ENCODE data around the gene PLXNA4. TPM values are rescaled to one million over a fixed set of nuclear protein-coding genes. Genes with fewer than 3 reads are reported as not detected.

The PLXNA4 gene
- total and polyA plus RNA-seq, 2 experiments from 2014 or later = 0.08 to 0.80 TPM

DNA sequence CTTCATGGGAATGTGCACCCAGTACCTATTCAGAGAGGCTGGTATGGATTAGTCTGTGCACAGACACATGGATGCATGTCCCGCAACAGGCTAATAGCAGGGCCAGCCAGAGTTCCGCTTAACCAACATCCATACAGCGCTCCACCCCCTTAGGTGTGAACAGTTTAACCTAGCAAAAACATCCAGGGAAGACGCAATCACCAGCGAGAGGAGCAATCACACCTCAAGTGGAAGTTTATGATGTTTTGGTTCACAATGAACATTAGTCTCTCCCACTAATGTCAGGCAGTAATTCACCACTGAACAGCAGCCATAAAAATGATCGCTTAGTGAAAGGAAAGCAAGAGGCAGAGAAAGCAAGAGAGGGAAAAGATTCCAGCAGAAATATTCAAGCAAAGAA, 91.1 kb downstream of the PLXNA4 start:
- Histone ChIP-seq H3K4me2 (no peak overlapping the region), H3F3A (replicated peaks; ENCODE audit: low read depth) (no peaks in the 10 kb centered on the region), H3K4me3 (no peak overlapping the region), H3K79me2 (replicated peaks; ENCODE audit: insufficient read depth) (no peaks in the 10 kb centered on the region), H4K20me1 (replicated peaks; ENCODE audit: insufficient read depth) (no peaks in the 10 kb centered on the region), H3K9me2 (ENCODE audit: insufficient read depth) (no peaks in the 10 kb centered on the region), H3K27ac (ENCODE audit: low read depth) (no peak overlapping the region), H3K27me3 (ENCODE audit: insufficient read depth) (no peaks in the 10 kb centered on the region), H2AFZ (no peak overlapping the region), H3K4me1 (ENCODE audit: insufficient read depth) (no peaks in the 10 kb centered on the region), H3K36me3 (ENCODE audit: insufficient read depth) (no peaks in the 10 kb centered on the region)
- Mint-ChIP-seq H3K27me3 (ENCODE audit: insufficient read depth, low read depth, poor library complexity) (peaks cover 6% of the 10 kb centered on the region), H3K9me3 (no peaks in the 10 kb centered on the region), H3K4me3 (no peak overlapping the region), H3K36me3 (ENCODE audit: low read depth) (no peaks in the 10 kb centered on the region), H3K4me1 (peaks cover 14% of the 10 kb centered on the region; the same call in 2 of the 3 replicates), H3K27ac (no peak overlapping the region)
- DNase-seq (ENCODE audit: low spot score) = no peak
- no peak for TF ChIP-seq EZH2phosphoT487 (IDR thresholded peaks at IDR 0.05; ENCODE audit: unreplicated experiment)
- no peak for ATAC-seq

DNA sequence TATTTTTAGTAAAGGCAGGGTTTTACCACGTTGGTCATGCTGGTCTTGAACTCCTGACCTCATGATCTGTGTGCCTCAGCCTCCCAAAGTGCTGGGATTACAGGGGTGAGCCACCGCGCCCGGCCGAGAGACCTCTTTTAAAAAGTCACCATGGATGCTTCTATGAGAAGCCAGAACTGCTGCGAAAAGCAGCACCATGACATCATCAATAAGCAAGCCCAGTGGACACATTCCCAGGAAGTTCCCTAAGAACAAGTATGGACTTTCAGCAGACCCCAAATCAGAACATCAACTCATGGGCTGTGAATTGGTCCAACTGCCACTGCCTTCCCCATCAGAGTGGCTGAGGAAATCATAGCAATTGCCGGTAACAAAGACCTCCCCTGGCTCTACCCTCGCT, 93.4 kb downstream of the PLXNA4 start:
- Mint-ChIP-seq H3K4me1 (peaks cover 14% of the 10 kb centered on the region; the same call in 2 of the 3 replicates), H3K27me3 (ENCODE audit: insufficient read depth, low read depth, poor library complexity) (peaks cover 4% of the 10 kb centered on the region), H3K36me3 (ENCODE audit: low read depth) (no peaks in the 10 kb centered on the region), H3K4me3 (no peak overlapping the region), H3K9me3 (no peaks in the 10 kb centered on the region), H3K27ac (no peak overlapping the region)
- H3K27ac ChIP-seq (ENCODE audit: low read depth) = no peak overlapping the region
- H3K36me3 ChIP-seq (ENCODE audit: insufficient read depth) = no peaks in the 10 kb centered on the region
- no peaks in the 10 kb centered on the region for H3K9me2 ChIP-seq (ENCODE audit: insufficient read depth)
- TF ChIP-seq STAT1 (IDR thresholded peaks at IDR 0.05; ENCODE audit: unreplicated experiment) = no peak
- TF ChIP-seq, protein P1, sequence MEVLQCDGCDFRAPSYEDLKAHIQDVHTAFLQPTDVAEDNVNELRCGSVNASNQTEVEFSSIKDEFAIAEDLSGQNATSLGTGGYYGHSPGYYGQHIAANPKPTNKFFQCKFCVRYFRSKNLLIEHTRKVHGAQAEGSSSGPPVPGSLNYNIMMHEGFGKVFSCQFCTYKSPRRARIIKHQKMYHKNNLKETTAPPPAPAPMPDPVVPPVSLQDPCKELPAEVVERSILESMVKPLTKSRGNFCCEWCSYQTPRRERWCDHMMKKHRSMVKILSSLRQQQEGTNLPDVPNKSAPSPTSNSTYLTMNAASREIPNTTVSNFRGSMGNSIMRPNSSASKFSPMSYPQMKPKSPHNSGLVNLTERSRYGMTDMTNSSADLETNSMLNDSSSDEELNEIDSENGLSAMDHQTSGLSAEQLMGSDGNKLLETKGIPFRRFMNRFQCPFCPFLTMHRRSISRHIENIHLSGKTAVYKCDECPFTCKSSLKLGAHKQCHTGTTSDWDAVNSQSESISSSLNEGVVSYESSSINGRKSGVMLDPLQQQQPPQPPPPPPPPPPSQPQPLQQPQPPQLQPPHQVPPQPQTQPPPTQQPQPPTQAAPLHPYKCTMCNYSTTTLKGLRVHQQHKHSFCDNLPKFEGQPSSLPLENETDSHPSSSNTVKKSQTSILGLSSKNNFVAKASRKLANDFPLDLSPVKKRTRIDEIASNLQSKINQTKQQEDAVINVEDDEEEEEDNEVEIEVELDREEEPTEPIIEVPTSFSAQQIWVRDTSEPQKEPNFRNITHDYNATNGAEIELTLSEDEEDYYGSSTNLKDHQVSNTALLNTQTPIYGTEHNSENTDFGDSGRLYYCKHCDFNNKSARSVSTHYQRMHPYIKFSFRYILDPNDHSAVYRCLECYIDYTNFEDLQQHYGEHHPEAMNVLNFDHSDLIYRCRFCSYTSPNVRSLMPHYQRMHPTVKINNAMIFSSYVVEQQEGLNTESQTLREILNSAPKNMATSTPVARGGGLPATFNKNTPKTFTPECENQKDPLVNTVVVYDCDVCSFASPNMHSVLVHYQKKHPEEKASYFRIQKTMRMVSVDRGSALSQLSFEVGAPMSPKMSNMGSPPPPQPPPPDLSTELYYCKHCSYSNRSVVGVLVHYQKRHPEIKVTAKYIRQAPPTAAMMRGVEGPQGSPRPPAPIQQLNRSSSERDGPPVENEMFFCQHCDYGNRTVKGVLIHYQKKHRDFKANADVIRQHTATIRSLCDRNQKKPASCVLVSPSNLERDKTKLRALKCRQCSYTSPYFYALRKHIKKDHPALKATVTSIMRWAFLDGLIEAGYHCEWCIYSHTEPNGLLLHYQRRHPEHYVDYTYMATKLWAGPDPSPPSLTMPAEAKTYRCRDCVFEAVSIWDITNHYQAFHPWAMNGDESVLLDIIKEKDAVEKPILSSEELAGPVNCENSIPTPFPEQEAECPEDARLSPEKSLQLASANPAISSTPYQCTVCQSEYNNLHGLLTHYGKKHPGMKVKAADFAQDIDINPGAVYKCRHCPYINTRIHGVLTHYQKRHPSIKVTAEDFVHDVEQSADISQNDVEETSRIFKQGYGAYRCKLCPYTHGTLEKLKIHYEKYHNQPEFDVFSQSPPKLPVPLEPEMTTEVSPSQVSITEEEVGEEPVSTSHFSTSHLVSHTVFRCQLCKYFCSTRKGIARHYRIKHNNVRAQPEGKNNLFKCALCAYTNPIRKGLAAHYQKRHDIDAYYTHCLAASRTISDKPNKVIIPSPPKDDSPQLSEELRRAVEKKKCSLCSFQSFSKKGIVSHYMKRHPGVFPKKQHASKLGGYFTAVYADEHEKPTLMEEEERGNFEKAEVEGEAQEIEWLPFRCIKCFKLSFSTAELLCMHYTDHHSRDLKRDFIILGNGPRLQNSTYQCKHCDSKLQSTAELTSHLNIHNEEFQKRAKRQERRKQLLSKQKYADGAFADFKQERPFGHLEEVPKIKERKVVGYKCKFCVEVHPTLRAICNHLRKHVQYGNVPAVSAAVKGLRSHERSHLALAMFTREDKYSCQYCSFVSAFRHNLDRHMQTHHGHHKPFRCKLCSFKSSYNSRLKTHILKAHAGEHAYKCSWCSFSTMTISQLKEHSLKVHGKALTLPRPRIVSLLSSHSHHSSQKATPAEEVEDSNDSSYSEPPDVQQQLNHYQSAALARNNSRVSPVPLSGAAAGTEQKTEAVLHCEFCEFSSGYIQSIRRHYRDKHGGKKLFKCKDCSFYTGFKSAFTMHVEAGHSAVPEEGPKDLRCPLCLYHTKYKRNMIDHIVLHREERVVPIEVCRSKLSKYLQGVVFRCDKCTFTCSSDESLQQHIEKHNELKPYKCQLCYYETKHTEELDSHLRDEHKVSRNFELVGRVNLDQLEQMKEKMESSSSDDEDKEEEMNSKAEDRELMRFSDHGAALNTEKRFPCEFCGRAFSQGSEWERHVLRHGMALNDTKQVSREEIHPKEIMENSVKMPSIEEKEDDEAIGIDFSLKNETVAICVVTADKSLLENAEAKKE (CRISPR knock-in tag; IDR thresholded peaks at IDR 0.05) = no peak
- TF ChIP-seq JUNB (IDR thresholded peaks at IDR 0.05; ENCODE audit: unreplicated experiment) = no peak
- TF ChIP-seq ZNF331 (CRISPR knock-in tag; IDR thresholded peaks at IDR 0.05; ENCODE audit: low read depth) = no peak
- TF ChIP-seq CREB1 (CRISPR knock-in tag; IDR thresholded peaks at IDR 0.05; ENCODE audit: low read depth) = no peak
- no peak overlapping the region for H3K4me2 ChIP-seq
- H3K27me3 ChIP-seq (ENCODE audit: insufficient read depth) = no peaks in the 10 kb centered on the region
- no peak overlapping the region for H3K4me3 ChIP-seq
- no peaks in the 10 kb centered on the region for H3K4me1 ChIP-seq (ENCODE audit: insufficient read depth)
- no peaks in the 10 kb centered on the region for H3F3A ChIP-seq (replicated peaks; ENCODE audit: low read depth)
- no peaks in the 10 kb centered on the region for H4K20me1 ChIP-seq (replicated peaks; ENCODE audit: insufficient read depth)
- no peak for DNase-seq (ENCODE audit: low spot score)
- H3K79me2 ChIP-seq (replicated peaks; ENCODE audit: insufficient read depth) = no peaks in the 10 kb centered on the region
- no peak for ATAC-seq
- no peak overlapping the region for H2AFZ ChIP-seq

Data from GM23338 (cell line).